Activated T-helper 17 cell treated with anti-CD3 and anti-CD28 coated beads, Interleukin-2, amount 50 U/mL, for 72 hours (primary cell): ENCODE measurements around the gene HEPN1. TPM values are rescaled to one million over a fixed set of nuclear protein-coding genes. Genes with fewer than 3 reads are reported as not detected.
A peak's percentile ranks its signal among the peaks of the same experiment; 100 is the strongest.

Experiments
- ATAC-seq: fragments of 150-1000 bp; cut with Tn5 transposase; replicated peaks from 2 replicates; pipeline ENCODE4 v1.10.0; 2021; ENCODE audit warnings: mild to moderate bottlenecking, moderate library complexity
- H3K27ac Mint-ChIP-seq: one replicate; pipeline ENCODE4 v1.8.0; 2022; ENCODE audit warnings: mixed read lengths
- H3K27me3 Mint-ChIP-seq: one replicate; pipeline ENCODE4 v1.8.0; 2022; ENCODE audit warnings: mixed read lengths
- H3K36me3 Mint-ChIP-seq: one replicate; pipeline ENCODE4 v1.8.0; 2022; ENCODE audit warnings: low read depth, mild to moderate bottlenecking, mixed read lengths
- H3K4me1 Mint-ChIP-seq: one replicate; pipeline ENCODE4 v1.8.0; 2022; ENCODE audit warnings: mixed read lengths
- H3K4me3 Mint-ChIP-seq: one replicate; pipeline ENCODE4 v1.8.0; 2022; ENCODE audit warnings: mild to moderate bottlenecking, mixed read lengths
- H3K9me3 Mint-ChIP-seq: one replicate; pipeline ENCODE4 v1.8.0; 2022; ENCODE audit warnings: mixed read lengths
- total RNA-seq, 2 donors: library from RNA; stranded (reverse); gene quantifications; one replicate each; pipeline ENCODE4 v1.2.3, GENCODE V29; 2022

HEPN1 gene
- total RNA-seq, 2 donors from 2014 or later: not detected

GRCh38 chr11:124891373-124891861 is 27.6 kb upstream of the HEPN1 start:
- Mint-ChIP-seq H3K27ac (no peak overlapping the region), H3K4me3 (no peak overlapping the region), H3K4me1 (no peaks in the 10 kb centered on the region), H3K36me3 (no peaks in the 10 kb centered on the region), H3K9me3 (no peaks in the 10 kb centered on the region), H3K27me3 (peaks cover 8% of the 10 kb centered on the region)
- ATAC-seq: no peak

DNA sequence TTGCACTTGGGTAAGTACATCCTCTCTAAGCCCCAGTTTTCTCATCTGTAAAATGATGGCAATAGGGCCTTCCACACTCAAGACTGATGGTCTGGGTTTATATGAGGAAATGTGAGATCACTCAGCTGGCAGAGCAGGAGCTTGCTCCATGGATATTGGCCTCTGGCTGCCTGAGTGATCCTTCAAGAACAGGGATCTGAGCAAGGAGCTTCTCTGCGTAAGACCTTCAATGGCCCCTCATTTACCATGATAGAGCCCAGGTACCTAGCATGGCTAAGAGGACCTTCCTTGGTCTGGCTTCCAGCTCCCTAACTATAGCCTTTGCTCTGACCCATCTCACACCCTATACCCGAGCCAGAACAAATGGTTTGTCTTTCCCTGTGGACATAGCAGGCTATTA is 26.9 kb upstream of the HEPN1 start:
- H3K4me3 Mint-ChIP-seq: no peak overlapping the region
- H3K27ac Mint-ChIP-seq: no peak overlapping the region
- H3K4me1 Mint-ChIP-seq: no peaks in the 10 kb centered on the region
- no peaks in the 10 kb centered on the region for H3K9me3 Mint-ChIP-seq
- peaks cover 4% of the 10 kb centered on the region for H3K27me3 Mint-ChIP-seq
- no peak for ATAC-seq
- no peaks in the 10 kb centered on the region for H3K36me3 Mint-ChIP-seq

GRCh38 chr11:124892750-124893454 is 26.1 kb upstream of the HEPN1 start:
- H3K36me3 Mint-ChIP-seq: no peaks in the 10 kb centered on the region
- H3K4me1 Mint-ChIP-seq: no peaks in the 10 kb centered on the region
- H3K27ac Mint-ChIP-seq: no peak overlapping the region
- H3K4me3 Mint-ChIP-seq: no peak overlapping the region
- no peak for ATAC-seq
- H3K27me3 Mint-ChIP-seq: peaks cover 8% of the 10 kb centered on the region
- H3K9me3 Mint-ChIP-seq: no peaks in the 10 kb centered on the region

GRCh38 chr11:124893781-124894401 is 25.2 kb upstream of the HEPN1 start:
- no peaks in the 10 kb centered on the region for H3K9me3 Mint-ChIP-seq
- H3K27me3 Mint-ChIP-seq: peaks cover 4% of the 10 kb centered on the region
- no peaks in the 10 kb centered on the region for H3K4me1 Mint-ChIP-seq
- H3K27ac Mint-ChIP-seq: no peak overlapping the region
- ATAC-seq: no peak
- no peak overlapping the region for H3K4me3 Mint-ChIP-seq
- H3K36me3 Mint-ChIP-seq: no peaks in the 10 kb centered on the region

DNA sequence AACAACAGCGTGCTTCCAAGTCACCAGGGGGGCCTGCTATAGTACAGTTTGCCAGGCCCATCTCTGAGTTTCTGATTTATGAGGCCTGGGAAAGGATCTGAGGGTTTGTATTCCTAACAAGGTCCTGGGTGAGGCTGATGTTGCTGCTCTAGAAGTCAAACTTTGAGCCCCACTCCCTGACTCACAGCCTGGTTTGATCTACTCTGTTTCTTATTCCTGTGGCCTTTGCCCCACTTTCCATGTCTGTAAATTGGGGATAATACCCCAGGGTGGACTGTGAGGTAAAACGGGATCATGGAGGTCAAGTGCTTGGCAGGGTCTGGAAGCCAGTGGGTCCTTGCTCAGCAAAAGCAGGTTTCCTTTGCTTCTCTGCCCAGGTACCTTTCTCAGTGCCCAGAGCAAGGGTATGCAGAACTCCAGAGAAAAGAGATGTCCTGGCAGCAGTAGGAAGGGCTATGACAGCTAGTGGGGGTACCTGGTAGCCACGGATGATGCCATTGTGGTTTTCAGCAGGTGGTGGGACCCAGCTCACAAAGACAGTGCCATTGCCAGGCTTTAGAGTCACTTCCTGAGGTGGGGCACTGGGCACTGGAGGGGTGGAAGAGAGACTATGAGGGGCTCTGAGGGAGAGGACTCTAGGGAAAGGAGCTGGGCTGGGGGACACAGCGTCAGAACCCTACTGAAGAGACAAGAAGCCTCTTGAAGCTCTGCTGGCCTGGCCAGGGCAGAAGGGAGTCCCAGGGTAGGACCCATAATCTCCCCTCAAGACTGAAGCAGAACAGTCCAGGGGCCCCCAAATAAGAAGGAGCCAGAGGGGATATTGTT is 24.2 kb upstream of the HEPN1 start:
- Mint-ChIP-seq H3K4me3 (no peak overlapping the region), H3K4me1 (no peaks in the 10 kb centered on the region), H3K27me3 (peaks cover 7% of the 10 kb centered on the region), H3K9me3 (no peaks in the 10 kb centered on the region), H3K27ac (no peak overlapping the region), H3K36me3 (no peaks in the 10 kb centered on the region)
- ATAC-seq: no peak

DNA sequence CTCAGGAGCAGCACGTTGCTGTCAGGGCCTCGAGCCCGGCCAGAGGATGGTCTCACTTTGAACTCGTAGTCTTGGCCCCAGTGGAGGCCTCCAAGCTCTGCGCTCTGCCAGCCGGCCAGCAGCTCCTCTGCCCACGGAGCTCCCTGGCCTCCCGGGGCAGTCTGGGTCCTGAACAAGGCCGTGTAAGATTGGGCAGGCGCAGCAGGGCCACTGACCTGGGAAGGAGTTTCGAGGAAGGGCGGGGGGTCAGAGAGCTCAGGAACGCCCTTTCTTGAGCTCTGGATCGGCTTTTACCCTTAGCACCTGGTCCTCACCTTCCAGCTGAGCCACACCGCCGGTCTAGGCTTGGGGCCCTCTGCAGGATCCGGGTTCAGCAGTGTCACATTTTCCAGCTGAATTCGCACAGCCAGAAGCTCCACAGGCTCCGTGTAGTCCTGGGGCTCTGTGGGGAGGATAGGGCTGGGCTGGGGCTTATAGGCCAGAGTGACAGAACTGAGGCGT is 23.5 kb upstream of the HEPN1 start:
- H3K4me3 Mint-ChIP-seq: no peak overlapping the region
- no peak for ATAC-seq
- H3K36me3 Mint-ChIP-seq: no peaks in the 10 kb centered on the region
- H3K9me3 Mint-ChIP-seq: no peaks in the 10 kb centered on the region
- H3K27me3 Mint-ChIP-seq: peaks cover 8% of the 10 kb centered on the region
- no peak overlapping the region for H3K27ac Mint-ChIP-seq
- no peaks in the 10 kb centered on the region for H3K4me1 Mint-ChIP-seq

- Mint-ChIP-seq H3K9me3 (no peaks in the 10 kb centered on the region), H3K4me1 (no peaks in the 10 kb centered on the region), H3K27ac (no peak overlapping the region), H3K27me3 (peaks cover 8% of the 10 kb centered on the region), H3K4me3 (no peak overlapping the region), H3K36me3 (no peaks in the 10 kb centered on the region)
- no peak for ATAC-seq
These were observed 22.8 kb upstream of the HEPN1 start for GRCh38 chr11:124896071-124896750.

DNA sequence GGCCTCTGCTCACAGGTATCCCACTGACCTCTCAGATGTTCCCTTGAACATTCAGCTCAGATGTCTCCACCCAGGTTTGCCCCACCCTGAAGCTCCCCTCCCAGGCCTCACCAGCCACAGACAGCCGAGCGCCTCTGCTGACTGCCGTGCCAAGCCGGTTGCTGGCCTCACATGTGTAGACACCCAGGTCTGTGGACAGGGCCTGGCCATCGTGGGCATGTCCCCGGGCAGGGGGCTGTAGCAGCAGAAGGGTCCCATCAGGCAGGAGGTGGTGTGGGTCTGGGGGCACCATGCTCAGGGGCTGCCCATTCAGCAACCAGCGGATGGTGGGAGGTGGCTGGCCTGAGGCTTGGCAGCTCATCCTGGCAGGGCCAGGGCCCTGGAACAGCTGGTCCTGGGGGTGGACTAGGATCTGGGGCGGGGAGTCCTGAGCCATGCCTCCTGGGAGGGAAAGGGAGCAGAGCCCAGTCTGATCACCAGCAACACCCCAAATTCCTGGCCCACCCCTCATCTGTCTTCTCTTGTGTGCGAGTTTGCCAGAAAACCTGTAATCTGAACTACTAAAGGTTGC is 22.1 kb upstream of the HEPN1 start:
- Mint-ChIP-seq H3K27me3 (peaks cover 14% of the 10 kb centered on the region), H3K36me3 (no peaks in the 10 kb centered on the region), H3K4me1 (no peaks in the 10 kb centered on the region), H3K9me3 (no peaks in the 10 kb centered on the region), H3K4me3 (no peak overlapping the region), H3K27ac (peak overlapping the region; percentile 31)
- ATAC-seq: no peak

- Mint-ChIP-seq H3K9me3 (no peaks in the 10 kb centered on the region), H3K4me1 (no peaks in the 10 kb centered on the region), H3K27me3 (peaks cover 14% of the 10 kb centered on the region), H3K36me3 (no peaks in the 10 kb centered on the region), H3K27ac (peak within 1 kb of the TSS; percentile 31), H3K4me3 (no peak within 1 kb of the TSS)
- ATAC-seq: no peak
These were observed 21.3 kb upstream of the HEPN1 start, which contains the start of gene ROBO4 for GRCh38 chr11:124897674-124898262. Gene ROBO4, minus strand, starts transcription at chr11:124897865. Its CDS starts 70 bp downstream, at chr11:124897795.

DNA sequence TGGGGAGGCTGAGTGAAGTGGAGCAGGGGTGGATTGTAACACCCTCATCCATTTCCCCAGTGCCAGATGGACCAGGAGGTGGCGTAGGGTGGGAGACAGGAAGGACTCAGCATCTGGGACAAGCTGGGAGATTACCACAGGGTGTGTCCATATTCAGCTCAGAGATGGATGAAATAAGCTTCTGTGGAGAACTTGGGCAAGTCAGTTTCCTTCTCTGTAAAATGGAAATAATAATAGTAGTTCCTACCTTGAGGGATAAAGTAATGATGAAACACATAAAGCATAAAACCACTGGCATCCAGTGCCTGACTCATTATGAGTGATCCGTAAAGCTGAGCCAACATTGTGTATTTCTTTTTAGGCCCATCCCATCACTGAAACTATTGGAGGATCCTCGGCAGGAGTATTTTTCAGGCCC is 20.8 kb upstream of the HEPN1 start:
- no peaks in the 10 kb centered on the region for H3K36me3 Mint-ChIP-seq

GRCh38 chr11:124898711-124899110 is 20.3 kb upstream of the HEPN1 start:
- H3K27ac Mint-ChIP-seq: no peak overlapping the region
- no peaks in the 10 kb centered on the region for H3K36me3 Mint-ChIP-seq
- no peak overlapping the region for H3K4me3 Mint-ChIP-seq
- no peaks in the 10 kb centered on the region for H3K4me1 Mint-ChIP-seq
- no peaks in the 10 kb centered on the region for H3K9me3 Mint-ChIP-seq
- no peak for ATAC-seq
- H3K27me3 Mint-ChIP-seq: peaks cover 19% of the 10 kb centered on the region

More for the DNA sequence above, 20.8 kb upstream of the HEPN1 start:
- Mint-ChIP-seq H3K4me3 (no peak overlapping the region), H3K4me1 (no peaks in the 10 kb centered on the region), H3K27me3 (peaks cover 18% of the 10 kb centered on the region), H3K27ac (no peak overlapping the region), H3K9me3 (no peaks in the 10 kb centered on the region)
- ATAC-seq: no peak

- H3K27me3 Mint-ChIP-seq: peaks cover 19% of the 10 kb centered on the region
- no peak for ATAC-seq
- H3K4me1 Mint-ChIP-seq: no peaks in the 10 kb centered on the region
- H3K9me3 Mint-ChIP-seq: no peaks in the 10 kb centered on the region
- H3K27ac Mint-ChIP-seq: no peak overlapping the region
- no peak overlapping the region for H3K4me3 Mint-ChIP-seq
- H3K36me3 Mint-ChIP-seq: no peaks in the 10 kb centered on the region
These were observed 19.5 kb upstream of the HEPN1 start for GRCh38 chr11:124899383-124900145.

- Mint-ChIP-seq H3K9me3 (no peaks in the 10 kb centered on the region), H3K27ac (no peak overlapping the region), H3K4me1 (no peaks in the 10 kb centered on the region), H3K4me3 (no peak overlapping the region), H3K27me3 (peaks cover 21% of the 10 kb centered on the region), H3K36me3 (no peaks in the 10 kb centered on the region)
- no peak for ATAC-seq
These were observed 18.6 kb upstream of the HEPN1 start for GRCh38 chr11:124900464-124900863.
